Activated gamma-delta T cell treated with Interleukin-2 at 50 U/mL for 16 hours (primary cell): ENCODE measurements around the gene HID1.
"Not testable (repeated sequence)": the region's sequence is repeated elsewhere in the genome, so short reads cannot be mapped to it uniquely, and the experiment has no call there.

ENCODE experiments used
- DNase-seq: peaks from one replicate; pipeline ENCODE4 v3.0.0-alpha.2; 2020

HID1 gene

DNA sequence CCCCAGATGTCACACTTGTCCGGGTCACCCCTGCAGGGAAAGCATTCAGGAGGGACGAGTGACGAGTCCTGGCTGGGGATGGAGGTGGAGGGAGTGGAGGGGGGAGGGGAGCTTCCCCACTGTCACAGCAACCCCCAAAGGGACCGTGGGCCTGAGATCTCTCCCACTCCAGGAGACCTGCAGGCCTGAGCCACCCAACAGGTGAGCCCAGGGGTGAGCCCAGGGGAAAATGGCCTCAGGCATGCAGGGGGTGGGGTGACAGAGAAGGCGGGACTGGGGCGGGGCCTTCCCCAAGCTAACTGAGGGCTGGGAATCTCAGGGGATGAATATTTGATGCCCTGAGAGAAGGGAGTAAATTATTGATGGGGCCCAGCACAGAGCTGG lies 51.9 kb downstream of the HID1 start:
- DNase-seq: no peak

DNA sequence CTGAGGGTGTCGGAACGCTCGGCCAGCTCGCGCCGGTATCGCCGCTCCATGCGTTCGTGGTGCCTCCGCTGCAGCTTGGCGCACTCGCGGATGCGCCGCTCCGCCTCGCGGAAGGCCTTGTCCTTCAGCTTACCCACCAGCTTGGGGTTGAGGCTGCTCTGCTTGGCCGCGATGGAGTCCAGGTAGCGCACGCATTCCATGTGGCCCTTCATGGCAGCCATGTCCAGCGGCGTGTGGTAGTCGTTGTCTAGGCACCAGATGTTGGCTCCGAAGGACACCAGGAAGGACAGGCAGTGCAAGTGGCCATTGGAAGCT lies 52.3 kb downstream of the HID1 start:
- no peak for DNase-seq

DNA sequence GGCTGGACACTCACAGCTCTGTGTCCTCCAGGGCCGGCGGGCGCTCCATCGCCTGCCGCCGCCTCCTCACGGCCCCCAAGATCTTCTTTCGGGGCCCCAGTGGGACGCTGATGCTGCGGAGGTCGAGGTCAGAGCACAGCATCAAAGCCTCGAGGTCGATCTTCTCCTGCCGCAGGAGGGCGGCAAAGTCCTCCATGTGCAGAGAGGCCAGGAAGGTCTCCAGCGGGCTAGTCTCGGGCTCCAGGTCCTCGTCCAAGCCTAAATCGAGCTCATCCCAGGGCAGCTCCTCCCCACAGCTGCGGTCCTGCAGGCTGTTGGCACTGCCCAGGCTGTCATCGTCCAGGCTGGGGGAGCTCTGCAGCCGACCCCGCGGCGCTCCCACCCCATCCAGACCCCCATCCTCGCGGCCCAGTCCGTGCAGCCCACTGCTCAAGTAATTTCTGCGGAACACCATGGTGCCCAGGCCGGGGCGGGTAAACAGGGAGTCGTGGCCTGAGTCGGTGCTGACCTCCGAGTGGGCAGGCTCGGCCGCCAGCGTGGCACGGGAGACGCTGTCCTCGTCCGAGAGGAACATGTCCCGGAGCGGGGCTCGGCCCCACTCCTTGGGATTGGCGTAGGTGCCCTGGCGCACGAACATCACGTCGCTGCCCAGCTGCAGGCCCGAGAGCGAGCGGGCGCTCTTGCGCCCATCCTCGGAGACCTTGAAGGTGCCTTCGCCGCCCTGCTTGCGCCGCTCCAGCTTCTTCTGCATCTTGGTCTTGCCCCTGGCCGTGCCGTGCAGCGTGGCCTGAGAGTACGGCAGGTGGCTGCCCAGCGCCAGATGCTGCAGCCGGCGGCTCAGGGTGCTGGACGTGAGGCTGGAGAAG lies 52.9 kb downstream of the HID1 start:
- no peak for DNase-seq

DNA sequence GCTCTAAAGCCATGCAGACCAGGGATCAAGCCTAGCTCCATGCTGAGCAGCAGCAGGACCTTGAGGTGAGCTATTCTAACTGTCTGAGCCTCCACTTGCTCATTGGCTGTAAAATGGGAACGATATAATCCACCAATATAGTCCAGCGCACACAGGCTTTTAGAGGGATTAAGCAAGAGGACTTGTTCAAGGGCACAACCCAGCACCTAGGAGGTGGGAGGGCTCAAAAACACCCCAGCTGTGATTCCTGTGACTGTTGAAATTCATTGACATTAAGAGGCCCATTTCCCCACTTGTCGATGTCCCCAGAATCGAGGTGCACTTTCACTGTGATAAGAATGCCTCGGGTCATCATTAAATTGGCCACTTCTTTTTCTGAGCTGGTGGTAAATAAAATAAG lies 53.7 kb downstream of the HID1 start:
- no peak for DNase-seq

DNA sequence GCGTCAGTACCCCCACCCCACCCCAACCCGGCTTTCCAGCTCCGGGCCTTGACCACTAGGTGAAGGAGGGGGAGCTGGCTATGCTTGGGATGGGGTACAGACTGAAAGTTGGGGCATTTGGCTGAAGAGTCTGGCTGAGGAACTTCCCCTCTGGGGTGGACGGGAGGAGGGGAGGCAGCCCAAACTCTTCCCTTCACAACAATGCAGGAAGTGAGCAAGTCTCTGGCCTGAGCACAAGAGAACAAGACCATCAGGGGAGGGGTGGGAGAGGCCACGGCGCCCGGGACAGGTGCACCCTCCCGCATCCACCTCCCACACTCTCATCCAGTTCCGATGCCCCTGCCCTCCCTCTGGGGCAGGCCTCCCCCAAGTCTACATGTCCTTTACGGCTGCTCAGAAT lies 55.1 kb downstream of the HID1 start:
- DNase-seq: no peak

DNA sequence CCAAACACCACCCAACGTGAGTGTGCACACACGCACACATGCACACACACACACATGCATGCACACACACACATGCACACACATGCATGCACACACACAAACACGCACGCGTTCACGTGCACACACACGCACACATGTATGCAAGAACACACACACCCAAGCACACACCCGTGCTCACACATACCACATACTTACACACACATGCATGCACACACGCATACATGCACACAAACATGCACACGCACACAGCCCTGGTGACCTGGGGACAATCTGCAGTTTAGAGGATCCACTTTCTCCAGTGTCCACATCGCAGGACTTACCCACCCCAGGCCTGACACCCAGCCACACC lies 55.7 kb downstream of the HID1 start:
- DNase-seq: no peak

DNA sequence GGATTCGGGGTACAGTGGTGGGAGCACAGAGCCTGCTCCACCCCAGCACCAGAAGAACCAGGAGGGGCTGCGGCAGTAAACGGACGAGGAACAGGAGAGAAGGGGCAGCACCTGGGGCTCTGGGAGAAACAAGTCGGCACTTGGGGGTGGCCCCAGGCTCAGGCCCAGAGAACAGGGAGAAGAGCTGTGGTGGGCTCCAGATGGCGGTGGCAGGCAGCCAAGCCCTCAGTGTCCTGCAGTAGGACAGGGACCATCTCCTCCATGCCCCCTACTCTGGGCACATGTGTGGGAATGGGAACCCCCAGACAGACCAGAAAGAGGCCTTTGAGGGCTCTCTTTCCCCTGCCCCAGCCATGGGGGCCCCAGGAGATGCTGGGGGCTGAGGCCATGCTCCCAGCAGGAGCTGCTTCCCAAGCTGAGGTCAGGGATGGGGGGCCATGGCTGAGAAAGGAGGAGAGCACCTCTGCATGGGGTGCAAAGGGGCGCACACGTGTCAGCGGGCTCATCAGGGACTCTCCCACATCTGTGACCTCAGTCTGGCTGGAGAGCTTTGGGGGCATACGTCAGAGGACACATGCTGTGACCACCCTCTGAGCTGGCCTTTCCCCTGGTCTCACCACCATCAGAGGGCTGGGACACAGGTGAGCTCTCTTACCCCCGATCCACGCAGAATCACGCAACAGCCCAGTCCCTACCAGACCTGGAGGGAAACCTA lies 56.3 kb downstream of the HID1 start:
- DNase-seq: no peak

DNA sequence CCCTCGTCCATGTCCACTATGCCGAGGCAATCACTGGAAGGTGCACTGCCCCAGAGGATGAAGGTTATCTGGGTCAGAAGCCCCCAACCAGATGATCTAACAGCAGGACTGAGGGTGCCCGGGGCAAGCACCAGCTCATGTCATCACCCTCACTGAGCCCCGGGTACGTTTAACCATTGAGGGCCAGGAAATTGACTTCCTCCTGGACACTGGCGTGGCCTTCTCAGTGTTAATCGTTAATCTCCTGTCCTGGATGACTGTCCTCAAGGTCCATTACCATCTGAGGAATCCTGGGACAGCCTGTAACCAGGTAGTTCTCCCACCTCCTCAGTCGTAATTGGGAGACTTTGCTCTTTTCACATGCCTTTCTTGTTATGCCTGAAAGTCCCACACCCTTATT lies 61.1 kb downstream of the HID1 start:
- not testable (repeated sequence) for DNase-seq

DNA sequence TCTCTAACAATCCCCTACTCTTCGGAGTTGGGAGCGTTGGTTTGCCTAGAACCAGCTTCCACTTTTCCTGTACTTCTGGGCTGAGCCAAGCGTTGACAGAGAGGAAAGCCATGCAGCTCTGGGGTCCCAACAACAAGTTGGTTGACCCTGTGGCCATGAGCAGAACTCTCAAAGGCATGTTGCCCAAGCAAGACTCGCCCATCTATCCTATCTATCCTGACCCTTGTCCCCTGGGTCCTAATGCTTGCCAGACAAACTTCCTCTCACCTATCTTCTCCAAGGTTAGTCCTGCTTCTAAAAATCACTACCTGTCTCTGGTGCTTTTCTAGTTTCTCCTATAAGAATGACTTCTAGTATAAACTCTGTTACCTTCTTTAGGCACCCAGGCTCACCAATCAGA lies 63.5 kb downstream of the HID1 start:
- DNase-seq: not testable (repeated sequence)

DNA sequence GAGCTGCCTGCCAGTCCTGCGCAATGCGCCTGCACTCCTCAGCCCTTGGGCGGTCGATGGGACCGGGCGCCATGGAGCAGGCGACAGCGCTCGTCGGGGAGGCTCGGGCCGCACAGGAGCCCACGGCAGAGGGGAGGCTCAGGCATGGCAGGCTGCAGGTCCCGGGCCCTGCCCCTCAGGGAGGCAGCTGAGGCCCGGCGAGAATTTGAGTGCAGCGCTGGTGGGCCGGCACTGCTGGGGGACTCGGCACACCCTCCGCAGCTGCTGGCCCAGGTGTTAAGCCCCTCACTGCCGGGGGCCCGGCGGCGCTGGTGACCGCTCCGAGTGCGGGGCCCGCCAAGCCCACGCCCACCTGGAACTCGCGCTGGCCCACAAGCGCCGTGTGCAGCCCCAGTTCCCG lies 65.5 kb downstream of the HID1 start:
- DNase-seq: no peak

DNA sequence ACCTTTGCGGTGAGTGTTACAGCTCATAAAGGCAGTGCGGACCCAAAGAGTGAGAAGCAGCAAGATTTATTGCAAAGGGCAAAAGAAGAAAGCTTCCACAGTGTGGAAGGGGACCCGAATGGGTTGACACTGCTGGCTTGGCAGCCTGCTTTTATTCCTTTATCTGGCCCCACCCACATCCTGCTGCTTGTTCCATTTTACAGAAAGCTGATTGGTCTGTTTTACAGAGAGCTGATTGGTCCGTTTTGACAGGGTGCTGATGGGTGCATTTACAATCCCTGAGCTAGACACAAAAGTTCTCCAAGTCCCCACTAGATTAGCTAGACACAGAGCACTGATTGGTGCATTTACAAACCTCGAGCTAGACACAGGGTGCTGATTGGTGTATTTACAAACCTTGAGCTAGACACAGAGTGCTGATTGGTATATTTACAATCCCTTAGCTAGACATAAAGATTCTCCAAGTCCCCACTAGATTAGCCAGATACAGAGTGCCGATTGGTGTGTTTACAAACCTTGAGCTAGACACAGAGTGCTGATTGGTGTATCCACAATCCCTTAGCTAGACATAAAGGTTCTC lies 66.3 kb downstream of the HID1 start:
- DNase-seq: not testable (repeated sequence)

DNA sequence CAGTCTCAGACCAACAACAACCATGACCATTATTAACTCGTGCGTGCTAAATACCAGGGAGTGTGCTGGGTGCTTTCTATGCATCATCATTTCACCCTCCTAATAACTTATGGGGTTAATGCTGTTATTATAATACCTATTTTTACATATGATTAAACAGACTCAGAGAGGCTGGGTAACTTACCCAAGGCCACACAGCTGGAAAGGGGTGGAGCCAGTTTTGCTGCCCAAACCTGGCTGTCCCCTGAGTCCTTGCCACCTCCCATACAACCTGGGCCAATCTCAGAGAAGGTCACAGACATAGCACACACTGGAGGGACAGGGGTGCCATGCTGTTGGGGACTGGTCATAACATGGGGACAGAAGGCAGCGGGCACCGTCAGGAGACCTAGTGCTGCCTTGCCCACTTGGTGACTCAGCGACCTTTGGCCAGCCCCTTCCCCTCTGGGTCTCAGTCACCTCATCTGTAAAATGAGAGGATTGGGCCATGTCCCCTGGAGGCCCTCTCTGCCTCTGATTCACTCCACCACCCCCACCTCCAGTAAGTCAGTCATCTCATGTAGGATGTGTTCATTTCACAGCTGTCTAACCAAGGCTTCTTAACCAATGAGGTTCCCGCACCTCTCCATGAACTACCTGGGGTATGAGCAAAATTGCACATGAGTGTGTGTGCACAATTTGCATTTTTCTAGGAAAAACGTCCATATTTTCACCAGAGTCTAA lies 67.7 kb downstream of the HID1 start:
- no peak for DNase-seq

DNA sequence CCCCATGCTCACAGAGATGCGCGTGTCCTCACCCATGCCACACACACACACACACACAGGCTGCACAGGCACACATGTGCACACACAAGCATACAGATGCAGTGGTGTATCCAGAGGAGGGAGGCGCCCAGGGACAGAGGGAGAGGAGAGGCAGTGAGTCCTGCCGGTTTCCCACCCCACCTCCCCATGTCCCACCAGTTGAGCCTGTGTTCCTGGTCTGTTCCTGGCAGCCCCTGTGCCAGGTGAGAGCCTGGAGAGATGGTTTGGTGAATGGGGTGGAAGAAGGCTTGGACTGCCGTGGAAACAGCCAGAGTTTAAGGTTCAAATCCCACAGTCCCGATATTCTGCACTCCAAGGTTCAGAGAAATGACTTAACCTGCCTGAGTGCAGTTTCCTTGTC lies 68.9 kb downstream of the HID1 start:
- DNase-seq: no peak

DNA sequence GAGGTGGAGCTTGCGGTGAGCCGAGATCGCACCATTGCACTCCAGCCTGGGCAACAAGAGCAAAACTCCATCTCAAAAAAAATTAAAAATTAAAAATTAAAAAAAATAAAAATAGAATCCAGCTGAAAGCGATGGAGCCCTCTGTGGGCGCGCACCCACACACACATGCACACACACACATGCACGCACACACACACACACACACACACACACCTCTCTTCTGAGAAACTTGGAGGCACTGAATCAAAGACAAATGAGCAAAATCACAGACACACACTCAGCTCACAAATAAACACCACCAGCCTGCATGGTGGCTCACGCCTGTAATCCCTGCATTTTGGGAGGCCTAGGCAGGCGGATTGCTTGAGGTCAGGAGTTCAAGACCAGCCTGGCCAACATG lies 69.5 kb downstream of the HID1 start:
- DNase-seq: no peak

DNA sequence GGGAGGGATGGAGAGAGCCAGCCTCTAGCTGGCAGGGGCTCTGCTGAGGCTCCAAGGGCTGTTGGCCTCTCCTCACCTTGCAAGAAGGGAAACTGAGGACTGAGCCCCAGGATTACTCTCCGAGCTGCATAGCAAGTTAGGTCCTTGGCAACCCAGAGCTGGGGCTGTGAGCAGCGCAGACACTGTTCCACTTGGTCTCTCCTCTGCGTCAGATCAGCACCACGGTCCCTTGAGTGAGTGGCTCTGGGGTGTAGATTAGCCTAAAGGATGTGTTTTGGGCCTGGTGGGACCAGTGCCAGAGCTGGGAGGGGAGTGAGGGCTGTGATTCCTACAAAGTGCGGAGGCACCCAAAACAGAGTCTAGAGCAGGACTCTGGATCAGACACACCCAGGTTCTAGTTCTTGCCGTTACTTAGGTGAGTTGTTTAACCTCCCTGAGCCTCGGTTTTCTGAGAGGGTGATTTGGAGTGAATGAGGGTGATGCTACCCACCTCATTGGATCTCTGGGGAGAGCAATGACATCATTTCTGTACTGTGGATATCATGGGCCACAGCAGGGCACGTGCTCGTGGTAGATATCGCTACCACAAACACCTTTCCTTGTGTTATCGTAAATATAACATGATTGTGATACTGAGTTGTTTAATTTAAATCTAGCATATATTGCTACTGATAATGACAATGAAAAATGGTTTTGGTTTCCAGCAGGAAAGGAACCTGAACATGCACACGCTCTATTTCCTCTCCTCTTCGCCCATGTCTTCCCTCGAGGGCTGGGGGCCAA lies 71.0 kb downstream of the HID1 start:
- no peak for DNase-seq
